NCI-H2081 treated with DMSO at 0.1 percent for 48 hours (cell line): ENCODE data around the gene SETD1B.

Source experiments
- DNase-seq: peaks from one replicate; lab custom pipeline; 2025; lab: John Stamatoyannopoulos, UW

Gene SETD1B

DNA sequence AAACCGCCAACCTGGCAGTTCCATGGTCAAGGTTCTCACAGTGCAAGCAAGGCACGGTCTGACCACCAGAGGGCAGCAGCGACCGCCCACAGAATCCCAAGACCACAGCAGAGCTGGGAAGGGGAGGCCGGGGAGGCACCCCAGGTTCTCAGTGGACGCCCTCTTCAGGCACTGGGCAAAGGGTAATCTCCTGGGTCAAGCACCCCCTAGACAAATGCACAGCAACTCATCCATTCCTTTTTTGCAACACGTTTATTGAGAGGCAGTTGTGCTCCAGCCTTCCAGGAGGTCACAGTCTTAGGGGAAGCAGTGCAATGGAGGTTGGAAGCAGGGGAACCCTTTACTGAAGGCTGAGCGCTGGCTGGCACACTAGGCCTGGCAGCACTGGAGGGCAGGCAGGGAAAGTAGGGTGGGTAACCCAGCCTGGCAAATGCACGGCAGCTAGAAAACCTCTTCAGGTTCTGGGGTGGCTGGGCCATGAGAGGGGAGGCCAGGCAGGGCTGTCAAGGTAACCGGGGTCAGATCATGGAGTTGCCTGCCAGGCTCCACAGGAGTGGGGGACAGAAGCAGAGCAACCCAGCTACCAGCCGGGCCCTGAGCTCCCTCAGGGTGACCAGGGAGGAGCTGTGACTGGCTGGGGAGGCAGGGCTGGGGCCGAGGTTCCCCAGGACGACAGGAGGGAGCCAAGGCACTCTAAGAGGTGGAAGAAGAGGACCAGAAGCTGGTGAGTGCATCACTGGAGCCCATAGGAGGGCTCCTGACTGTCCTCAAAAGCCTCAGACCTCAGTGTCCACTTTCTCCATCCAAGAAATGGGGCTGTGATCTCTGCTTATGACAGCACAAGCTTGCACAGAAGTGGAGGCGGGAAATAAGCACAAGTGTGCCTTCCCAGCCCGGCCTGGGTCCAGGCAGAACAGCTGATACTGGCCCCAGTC is 8.5 kb upstream of the SETD1B start:
- DNase-seq = no peak

GRCh38 chr12:121796855-121797751 is 6.7 kb upstream of the SETD1B start:
- DNase-seq = no peak

GRCh38 chr12:121797937-121798786 is 5.6 kb upstream of the SETD1B start:
- DNase-seq = peak; percentile 71

- DNase-seq = no peak
Observed at GRCh38 chr12:121798787-121799155, 5.0 kb upstream of the SETD1B start.

- DNase-seq = peak; percentile 50
Observed at GRCh38 chr12:121799156-121799841, 4.5 kb upstream of the SETD1B start.

DNA sequence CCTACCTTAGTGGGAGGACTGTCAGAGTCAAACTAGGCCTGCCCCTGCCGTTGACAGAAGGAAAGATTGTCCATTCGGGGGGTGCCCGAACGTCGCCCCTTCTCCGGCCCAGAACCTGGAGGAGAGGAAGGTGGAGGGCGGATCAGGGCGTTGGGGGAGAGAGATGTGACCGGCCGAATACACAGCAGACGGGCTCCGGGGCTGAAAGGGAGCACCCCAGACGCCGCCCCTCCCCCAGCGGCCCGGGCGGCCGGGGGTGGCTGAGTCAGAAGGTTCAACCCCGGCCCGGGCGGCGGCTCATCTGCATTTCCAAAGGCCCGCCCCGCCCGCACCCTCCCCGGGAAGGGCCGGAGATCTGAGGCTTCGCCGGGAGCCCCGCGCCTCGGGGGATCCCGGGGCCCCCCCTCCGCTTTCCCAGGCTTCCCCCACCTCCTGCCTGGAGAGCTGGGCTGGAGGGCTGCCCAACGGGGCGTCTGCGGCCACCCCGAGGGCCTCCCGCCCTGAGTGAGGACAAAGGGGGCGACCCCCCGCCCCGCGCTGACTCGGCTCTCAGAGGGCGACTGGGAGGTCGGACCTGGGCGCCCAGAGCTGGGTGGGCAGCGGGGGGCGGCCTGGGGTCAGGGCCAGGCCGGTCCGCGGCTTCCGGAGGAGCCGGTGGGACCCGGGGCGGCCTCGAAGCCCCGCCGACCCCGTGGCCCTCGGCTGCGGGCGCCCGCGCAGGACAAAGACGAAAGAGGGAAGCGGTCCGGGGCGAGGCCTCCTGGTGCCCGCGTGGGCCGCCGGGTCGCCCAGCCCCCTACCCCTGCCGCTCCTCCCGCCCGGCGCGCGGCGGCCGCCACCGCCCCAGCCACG is 3.7 kb upstream of the SETD1B start:
- DNase-seq = no peak

DNA sequence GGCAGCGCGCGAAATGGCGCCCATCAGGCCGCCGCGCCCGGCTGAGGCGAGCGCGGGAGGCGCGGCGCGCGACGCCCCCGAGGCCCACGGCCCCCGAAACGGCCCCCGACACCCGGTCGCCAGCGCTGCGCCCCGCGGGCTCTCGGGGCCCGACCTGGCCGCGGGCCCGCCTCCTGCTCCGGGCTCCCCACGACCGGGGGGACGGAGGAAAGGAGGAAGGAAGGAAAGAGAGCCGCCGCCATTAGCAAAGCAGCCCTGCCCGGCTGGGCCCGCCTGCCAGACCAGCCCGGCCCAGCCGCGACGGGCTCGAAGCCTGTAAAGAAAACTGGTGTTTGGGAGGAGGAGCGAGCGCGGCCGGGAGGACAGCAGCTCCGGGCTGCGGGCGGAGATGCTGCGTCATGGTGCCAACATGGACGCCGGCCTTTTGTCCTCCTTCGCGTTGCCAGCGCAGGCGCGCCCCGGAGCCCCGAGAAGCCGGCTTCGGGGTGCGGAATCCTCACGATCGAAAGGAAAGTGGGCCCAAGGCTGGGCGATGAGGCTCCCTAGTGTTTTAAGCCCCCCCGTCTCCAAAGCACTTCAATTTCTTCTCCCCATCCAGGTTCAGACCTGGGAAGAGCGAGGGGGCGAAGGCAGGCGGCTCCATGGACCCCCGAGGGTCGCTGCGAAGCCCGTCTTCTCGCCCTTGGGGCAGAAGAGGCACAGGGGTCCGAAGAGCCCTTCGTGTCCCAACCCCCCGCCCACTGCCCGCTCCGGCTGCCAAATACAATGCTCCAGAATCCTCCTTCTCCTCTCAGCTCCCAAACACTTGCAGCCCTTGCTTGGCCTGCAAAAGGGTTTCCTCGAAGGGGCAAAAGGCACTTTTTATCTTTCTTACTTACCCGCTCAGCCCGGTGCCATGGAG is 2.9 kb upstream of the SETD1B start:
- DNase-seq = no peak

GRCh38 chr12:121801595-121802484 is 2.0 kb upstream of the SETD1B start:
- DNase-seq = no peak

- DNase-seq = no peak
Observed at GRCh38 chr12:121802485-121802842, 1.3 kb upstream of the SETD1B start.

GRCh38 chr12:121802843-121803698 is 738 bp upstream of the SETD1B start:
- DNase-seq = peak; percentile 89

GRCh38 chr12:121804417-121805111 is 755 bp downstream of the SETD1B start:
- DNase-seq = no peak

DNA sequence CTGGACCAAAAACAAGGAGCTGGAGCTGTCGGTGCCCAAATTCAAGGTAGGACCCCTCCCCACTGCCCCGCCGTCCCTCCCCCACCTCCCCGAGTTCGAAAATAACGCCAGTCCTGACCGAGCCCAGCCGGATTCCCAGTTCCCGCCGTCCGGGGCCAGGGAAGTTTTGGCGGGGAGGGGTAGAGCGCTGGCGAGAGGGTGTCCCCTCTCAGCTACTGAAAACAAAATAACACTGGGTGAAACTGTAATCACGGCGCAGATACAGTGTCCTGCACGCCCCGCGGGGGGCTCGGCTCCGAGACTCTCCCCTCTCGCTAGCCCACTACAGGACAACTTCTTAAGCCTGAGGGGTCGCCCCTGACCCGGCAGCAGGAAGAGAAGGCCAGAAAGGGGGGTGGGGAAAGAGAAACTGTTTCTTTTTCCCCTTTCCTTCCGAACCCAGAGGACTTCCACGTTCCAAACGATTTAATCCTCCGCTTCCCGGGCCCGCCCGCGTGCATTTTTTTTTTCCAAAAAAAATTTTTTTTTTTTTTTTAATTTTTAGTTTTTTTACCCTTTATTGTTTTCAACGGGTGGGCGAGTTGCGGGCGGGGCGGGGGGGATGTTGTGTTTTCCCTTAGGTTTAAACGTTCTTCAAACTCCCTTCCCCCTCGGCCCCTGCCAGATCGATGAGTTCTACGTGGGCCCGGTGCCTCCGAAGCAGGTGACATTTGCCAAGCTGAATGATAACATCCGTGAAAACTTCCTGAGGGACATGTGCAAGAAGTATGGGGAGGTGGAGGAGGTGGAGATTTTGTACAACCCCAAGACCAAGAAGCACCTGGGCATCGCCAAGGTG is 1.6 kb downstream of the SETD1B start:
- no peak for DNase-seq

DNA sequence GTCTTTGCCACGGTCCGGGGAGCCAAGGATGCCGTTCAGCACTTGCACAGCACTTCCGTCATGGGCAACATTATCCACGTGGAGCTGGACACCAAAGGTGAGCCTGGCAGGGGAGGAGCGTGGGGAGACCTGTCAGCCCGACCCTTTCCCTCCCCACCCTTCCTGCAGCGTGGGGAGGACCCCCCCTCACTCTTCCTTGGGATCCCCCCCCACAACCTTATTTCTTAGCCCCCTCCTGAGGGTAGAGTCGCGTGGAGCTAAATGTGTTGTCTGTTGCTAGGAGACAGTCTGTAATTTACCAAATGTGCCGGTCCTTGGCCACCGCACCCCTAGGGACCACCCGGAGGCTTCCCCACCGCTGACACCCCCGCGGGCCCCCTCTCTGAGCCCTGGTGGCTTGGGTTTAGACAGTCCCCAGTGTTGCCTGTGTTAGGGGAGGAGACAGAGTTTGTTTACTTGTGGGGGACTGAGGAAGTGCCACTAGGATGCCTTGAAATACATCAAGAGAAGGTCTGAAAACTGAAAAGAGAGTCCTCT is 2.3 kb downstream of the SETD1B start:
- no peak for DNase-seq

DNA sequence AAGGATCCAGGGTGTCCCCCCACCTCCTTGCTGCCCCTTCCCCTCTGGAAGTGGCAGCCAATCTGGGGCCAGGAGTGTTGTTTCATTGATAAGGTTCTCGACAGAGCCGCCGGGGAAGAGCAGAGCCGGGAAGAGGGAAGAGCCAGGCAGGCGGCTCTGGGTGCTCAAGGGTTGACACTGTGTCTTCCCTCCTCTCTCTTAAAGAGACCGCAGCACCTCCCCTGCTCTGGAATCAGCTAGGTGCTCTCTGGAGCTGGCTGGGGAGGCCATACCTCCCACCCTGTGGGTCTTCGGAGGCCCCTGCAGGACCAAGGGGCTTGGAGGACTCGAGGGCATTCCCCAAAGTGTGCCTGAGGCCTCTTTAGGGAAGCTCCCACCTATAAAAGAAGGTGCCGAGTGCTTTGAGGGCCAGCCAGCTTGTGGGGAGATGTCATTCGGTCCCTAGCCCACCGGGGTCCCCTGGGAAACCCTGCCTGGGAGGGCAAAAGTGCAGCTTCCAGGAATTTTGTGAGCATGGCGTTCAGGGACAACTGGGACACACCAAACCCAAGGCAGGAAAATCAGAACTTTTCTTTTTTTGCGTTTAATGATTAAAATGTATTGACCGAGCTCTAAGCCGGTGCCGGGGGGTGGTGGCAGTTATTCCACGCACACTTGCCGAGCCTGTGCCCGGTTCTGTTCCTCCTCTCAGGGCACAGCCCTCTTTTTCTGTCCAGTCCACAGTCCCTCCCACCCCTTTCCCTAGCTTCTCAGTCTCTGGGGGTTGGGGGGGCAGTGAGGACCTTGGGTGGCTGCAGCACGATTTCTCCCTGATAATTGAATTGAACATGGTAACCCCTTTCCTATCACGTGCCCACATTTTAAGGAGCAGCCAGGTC is 3.0 kb downstream of the SETD1B start:
- no peak for DNase-seq
